GM19025 (cell line): ENCODE data around the gene FAM227B.
"Not testable (repeated sequence)": the region's sequence is repeated elsewhere in the genome, so short reads cannot be mapped to it uniquely, and the experiment has no call there.

ENCODE experiments used
- ATAC-seq: cut with Tn5 transposase; IDR thresholded peaks from one replicate; pipeline ENCODE4 v1.9.1; 2021; ENCODE audit warnings: mild to moderate bottlenecking, low read depth, moderate library complexity; ENCODE audit not compliant: unreplicated experiment

FAM227B gene

DNA sequence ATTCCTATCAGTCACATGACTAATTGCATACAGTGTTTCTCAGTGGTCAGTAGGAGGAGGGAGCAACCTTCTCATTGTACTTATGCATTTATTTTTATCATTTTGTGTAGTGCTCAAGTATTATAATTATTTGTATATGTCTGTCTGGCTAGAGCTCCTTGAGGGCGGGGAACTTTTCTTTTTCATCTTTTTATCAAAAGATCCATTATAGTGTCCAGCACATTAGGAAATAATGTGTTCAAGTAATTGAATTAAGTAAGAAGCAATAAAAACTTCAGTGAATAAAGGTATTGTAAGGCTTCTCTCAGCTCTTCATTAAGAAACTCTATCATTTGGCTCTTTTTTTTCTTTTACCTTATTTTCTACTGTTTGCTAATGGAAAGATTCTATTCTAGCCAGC, 178.8 kb downstream of the FAM227B start:
- ATAC-seq, result no peak

DNA sequence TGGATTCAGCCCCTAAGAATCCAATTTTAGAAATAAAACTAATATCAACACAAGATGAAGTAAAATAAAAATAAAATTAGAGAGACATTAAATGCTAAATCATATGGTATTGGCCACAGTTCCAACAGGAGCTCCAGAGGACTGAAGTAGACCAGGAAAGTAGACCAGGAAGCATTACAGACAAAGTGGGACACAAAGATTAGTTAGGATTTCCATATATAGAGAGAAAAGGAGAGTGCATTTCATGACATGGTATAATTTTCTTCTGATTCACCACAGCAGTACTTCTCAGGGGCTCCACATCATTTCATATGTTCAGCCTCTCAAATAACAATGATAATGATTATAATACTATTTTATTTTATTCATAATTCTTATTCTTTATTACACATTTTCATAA, 179.3 kb downstream of the FAM227B start:
- no peak for ATAC-seq

DNA sequence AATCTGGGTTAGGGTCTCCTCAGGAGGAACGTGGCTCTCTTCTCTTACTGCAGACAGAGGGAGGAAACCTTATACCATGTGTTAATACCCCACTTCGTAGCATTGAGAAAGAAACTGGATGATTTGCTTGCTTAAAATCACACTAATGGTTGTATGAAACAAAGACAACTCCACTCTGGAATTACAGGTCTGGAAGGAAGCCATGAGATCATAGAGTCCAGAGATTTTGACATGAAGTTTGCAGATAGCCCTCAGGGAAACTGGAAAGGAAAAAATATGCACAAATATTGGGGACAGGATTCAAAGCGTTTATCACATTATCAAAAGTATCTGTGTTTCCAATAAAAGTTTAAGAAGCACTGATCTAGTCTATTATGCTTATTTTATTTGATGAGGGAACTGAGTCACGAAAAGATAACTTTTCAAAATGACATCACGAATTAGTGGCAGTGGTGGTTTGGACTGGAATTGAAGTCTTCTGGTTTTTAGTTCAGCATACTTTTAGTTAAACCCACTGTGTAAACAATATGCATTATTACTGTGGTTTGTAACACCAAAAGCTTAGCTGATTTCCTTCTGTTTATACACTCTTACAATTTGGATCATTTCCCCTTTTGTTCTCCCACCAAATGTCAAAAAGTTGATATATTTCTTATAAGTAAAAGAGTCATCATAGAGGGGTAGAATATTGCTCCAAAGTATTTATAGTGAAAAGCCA, 180.8 kb downstream of the FAM227B start:
- ATAC-seq, result no peak

DNA sequence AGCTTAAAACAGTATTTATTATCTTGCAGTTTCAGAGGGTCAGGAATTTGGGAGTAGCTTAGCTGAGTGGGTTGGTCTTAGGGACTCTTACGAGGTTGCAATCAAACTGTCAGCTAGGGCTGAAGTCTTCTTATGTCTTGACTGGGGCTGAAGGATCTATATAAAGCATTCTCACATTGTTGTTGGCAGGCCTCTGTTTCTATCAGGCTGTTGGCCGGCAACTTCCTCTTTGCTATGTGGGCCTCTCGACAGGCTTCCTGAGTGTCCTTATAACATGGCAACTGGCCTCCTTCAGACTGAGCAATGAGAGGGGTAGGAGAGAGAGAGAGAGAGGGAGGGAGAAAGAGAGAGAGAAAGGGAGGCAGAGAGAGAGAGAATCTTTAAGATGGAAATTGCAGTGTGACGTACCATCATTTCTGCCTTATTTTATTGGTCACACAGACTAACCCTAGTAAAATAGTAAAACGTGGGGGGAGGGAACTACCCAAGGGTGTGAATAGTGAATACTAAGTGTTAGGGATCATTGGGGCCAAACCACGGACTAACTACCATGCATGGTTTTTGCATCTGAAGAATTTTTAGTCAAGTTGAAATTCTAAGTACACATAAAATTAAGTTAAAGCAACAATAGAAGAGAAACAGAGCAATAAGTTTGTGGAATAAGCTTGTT, 181.5 kb downstream of the FAM227B start:
- ATAC-seq, result no peak

DNA sequence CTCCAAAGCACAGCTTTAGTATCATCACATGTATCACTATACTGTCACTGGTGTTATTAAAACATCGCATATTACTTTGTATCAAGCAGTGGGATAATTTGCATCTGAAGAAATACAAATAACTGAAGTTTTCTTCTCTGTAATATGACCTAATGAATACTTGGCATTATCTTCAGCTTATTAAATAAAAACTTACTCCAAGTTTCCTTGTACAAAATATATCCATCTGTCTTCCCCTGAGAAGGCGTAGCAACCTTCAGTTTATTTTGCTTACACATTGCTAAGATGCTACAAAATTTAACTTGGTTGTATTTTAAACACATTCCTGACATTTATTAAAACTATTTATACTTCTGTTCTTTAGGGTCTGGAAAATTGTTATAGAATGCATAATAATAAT, 183.9 kb downstream of the FAM227B start:
- ATAC-seq, result no peak

DNA sequence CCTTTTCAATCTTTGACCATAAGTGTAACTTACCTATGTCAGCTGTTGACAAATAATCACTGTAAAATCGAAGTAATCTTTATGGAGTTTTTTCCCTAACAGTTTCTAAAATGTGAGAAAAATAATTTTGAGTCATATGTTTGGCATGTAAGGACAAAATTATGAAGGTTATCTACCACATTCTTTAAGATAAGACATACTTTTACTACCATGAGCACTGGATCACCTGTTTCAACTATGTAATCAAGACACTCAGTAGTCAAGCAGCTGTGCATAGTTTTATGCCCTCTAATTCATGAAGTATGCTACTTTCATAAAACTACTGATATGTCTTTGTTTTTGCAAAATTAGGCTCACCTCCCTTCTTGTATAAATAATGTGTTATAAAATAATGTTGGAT, 185.4 kb downstream of the FAM227B start:
- ATAC-seq, result no peak

DNA sequence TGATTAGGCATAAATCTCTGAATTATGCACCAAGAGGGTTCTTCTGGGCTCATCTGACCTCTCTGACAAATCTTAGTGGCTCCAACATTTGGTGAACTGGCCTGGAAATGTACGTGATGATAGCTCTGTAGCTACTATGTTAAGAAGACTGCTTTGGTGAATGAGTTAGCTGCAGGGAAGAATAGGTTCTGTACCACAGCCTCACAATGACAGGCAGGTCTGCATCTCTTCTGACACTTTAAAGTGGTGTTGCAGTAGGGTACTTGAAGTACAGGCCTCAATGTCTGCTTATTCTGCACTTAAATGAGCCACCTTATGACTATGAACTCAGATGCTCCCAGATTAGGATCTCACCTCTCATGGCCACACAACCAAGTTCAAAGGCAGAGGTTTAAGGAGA, 190.6 kb downstream of the FAM227B start:
- ATAC-seq, result no peak

DNA sequence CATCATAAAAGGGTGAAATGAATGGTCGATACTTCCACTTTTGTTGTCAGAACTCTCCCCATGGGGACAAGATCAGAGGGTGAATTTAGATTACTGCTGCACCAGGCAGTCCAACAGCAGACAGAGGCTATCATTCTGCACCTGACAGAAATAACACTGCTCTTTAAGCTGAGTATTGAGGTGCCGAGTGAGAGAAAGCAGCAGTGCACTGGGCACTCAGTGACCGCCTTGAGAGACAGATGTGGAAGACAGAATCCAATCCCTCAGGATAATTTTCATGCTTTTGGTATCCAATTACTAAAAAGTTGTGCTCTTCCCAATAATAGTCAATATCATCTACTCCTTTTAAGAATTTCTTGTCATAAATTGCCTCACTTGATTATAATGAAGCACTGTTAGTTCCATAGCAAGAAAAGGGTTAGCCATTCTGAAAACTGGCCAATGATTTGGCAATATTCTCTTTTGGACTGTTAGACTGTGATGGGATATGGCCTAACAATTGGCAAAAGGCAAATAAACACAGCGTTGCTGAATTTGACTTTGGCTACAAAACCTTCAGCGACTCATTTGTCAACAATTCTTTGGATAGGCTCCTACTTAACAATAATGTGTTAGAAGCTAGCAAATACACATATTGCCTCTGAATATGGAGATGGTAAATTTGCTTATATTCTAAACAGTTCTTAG, 192.1 kb downstream of the FAM227B start:
- ATAC-seq, result no peak

DNA sequence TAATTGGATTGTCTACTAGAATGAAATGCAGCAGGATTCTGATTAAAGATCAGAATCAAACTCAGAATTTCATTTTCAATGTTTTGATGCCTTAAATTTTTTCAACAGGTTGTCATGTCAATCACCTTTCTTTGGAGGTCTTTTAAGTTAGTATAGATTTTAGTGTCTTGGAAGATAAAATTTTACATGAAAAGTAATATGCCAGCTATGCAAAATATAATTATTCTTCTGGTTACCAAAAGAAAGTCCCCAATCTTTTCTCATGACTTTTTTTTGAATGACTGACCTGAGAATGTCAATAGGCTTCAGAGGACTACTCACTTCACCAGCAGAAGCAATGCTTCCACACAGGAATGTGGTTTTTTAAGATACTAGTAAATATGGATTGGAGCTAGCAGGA, 193.2 kb downstream of the FAM227B start:
- no peak for ATAC-seq

DNA sequence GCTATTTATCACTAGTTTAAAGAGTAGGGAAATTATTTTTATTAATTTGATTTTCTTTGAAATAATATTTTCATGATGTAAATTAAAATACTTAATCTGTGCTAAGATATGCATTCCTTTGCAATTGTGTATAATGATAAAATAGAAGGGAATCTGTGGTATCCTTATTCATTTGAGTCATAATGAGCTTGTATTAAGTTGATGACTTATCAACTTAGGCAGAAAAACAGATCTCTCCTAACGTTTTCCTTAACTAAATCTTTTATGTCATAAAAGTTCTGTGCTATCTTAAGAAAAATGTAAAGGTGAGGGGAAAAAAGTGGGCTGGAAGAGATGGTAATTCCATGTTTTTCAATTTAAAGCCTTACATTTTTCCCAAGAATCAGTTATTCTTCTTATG, 195.7 kb downstream of the FAM227B start:
- ATAC-seq, result no peak

DNA sequence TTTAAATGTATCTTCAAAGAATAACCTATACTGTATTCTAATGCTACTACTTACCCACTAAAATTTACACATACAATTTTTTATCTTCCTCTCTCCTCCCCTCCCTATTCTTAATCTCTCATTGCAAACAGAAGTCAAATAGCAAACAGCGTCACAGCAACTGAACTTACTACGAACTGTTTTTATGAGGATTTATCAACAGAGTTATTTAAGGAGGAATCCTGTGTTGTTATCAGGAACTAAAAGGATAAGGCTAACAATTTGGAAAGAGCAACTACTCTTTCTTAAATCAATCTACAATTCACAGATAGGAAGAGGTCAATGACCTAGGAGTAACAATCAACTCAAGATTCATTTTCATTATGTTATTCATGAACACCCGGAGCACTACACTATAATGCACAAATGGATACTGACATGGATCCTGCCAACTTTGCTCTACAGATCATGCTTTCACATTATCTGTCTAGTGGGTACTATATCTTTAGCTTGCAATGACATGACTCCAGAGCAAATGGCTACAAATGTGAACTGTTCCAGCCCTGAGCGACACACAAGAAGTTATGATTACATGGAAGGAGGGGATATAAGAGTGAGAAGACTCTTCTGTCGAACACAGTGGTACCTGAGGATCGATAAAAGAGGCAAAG, 196.6 kb downstream of the FAM227B start:
- no peak for ATAC-seq

DNA sequence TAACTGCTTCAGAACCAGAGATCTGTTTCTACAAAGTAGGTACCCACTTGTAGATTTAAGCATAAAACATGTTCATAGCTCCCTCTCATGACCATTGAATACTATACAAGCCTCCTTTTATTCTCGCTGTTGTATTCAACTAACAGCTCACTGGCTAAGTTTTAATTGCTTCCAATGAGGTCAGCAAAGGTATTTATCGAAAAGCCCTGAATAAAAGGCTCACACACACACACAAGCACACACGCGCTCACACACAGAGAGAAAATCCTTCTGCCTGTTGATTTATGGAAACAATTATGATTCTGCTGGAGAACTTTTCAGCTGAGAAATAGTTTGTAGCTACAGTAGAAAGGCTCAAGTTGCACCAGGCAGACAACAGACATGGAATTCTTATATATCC, 197.6 kb downstream of the FAM227B start, which contains the start of gene FGF7:
Gene FGF7, plus strand, starts transcription at position 222 of the 400 bp plus-strand sequence. CDS start 1,056 bp downstream, outside the sequence.
- no peak for ATAC-seq

DNA sequence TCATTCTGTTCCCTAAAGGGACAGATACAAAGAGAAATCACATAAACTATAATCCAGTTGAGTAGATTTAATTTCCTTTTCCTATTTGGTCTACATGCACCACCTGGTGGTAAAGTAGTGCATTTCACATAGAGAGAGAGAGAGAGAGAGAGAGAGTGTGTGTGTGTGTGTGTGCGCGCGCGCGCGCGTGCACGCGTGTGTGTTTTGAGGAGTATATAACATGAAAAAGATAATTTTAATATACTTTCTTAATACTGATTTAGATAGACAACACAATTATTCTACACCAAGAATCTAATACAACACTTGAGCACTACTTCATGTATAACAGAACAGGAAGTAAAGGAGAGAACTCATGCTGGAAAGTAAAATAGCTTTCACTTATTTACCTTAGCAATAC, 198.6 kb downstream of the FAM227B start:
- peak; percentile 58 for ATAC-seq

DNA sequence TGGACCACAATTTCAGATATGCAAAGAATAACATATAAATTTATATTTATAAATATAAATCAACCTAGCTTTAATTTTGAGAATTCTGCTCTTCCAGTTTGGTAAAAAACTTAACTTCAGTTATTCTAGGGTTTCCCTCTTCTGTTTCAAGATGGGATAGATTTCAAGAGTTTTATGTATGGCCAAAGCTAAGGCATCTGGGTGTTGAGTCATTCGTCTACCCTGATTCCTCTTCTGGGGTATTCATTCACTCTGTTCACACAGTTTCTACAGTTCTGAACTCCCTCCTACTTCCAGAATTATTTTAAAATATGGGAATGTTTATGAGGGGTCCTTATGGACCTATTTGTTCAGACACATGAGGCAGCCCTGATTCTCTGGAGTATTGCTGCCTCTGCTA, 201.8 kb downstream of the FAM227B start:
- ATAC-seq, result no peak

DNA sequence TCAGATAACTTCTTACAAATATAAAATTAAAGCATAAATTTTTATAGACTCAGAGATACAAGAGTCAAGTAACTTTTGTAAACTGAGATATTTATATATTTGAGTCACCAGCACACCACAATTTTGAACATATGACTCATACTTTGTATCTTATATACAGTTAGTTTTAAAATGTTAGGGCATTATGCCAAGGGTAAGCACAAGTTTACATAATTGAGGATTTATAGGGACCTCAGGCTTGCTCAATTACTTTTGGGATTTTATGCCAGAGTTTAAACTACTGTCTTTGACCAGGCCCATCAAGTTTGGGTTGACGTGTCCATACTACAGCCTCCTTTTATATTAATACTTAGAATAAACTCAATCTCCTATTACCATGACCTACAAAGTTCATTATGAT, 205.0 kb downstream of the FAM227B start:
- no peak for ATAC-seq

DNA sequence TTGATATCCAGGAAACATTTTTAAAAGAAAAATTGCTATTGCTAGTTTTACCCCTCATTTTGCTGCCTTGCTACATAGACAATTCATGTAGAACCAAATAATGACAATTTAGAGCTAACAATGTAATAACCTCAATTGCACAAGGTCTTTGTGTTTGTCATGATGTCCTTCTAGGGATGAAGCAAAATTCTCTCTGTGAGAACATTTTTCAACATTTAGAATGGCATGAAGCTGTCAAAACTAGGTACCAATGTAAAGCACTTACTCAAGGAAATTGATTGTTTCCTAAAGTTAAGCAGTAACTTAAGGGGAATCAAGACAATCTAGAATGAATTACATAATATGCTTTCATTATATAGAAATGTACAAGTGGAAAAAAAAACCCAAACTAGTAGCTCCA, 205.5 kb downstream of the FAM227B start:
- ATAC-seq, result no peak

DNA sequence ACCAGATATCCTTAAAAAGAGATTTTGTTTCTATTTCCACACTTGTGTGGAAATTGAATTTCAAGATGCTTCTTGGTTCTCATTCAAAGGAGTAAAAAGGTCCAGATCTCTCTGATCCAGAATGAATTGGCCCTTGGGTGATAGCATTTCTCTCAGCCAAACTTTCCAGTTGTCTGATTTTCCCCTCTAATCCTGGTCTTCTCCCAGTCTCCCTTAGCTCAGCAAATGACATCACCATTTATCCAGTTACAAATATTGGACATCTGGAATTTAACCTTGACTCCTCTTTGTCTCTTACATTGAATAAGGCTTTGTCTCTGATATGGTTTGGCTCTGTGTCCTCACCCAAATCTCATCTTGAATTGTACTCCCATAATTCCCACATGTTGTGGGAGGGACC, 207.8 kb downstream of the FAM227B start:
- ATAC-seq, result no peak

DNA sequence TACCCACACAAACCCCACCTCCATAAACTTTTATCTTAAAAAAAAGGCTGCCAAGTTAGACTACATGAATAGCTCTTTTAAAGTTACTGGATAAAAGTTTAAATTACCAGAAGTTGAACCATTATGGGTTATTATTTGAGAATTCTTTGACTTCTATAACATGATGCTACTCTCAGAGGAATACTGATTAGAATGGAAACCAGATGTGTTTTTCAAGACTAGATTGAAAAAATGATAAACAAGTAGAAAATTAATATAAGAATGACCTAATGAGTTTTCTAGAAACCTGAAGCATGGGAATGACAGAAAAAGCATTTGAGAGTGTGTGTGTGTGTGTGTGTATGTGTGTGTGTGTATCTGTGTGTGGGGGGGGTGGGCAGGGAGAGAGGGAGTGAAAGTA, 210.0 kb downstream of the FAM227B start:
- no peak for ATAC-seq

DNA sequence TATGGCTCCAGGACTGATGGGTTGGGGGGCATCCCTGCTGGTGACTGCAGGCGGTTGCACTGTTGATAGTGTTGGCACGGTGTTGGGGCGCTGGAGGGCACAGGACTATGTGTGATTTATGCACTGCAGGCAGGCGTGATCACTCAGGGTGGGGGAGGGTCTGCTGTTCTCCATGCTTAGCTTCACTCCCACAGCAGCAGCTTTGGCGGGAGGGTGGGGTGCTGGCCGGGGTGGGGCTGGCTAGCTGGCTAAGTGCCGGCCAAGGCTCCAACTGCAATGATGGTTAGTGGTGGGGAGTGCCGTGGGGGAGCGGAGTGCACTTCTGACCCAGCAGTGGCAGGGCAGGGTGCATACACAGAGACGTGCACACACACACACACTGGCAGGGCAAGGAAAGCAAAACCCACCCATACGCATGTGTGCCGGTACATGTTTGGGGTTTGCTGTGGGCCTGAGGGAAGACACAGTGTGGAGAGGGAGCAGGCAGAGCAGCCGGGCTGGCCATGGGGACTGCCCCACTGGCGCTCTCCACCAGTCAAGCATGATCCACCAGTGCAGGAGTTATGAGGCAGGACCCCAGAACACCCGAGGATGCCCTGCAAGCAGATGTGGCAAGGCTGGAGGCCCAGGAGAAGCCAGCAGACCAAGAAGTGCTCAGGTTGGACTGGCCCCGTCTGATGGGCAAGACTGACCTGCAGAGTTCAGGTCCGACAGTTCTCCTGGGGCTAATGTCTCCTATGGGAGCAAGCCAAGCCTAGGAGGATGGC, 214.1 kb downstream of the FAM227B start:
- ATAC-seq, result no peak

DNA sequence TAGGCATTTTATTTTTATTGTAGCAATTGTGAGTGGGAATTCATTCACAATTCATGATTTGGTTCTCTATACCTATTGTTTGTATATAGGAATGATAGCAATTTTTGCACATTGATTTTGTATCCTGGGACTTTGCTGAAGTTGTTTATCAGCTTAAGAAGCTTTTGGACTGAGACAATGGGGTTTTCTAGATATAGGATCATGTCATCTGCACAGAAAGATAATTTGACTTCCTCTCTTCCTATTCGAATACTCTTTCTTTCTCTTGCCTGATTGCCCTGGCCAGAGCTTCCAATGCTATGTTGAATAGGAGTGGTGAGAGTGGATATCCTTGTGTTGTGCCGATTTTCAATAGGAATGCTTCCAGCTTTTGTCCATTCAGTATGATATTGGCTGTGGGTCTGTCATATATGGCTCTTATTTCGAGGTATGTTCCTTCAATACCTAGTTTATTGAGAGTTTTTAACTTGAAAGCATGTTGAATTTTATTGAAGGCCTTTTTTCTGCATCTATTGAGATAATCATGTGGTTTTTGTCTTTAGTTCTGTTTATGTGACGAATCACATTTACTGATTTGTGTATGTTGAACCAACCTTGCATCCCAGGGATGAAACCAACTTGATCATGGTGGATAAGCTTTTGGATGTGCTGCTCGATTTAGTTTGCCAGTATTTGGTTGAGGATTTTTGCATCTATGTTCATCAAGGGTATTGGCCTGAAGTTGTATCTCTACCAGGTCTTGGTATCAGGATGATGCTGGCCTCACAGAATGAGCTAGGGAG, 217.9 kb downstream of the FAM227B start:
- ATAC-seq, result not testable (repeated sequence)
